IMR-90 (cell line): ENCODE measurements around the gene STMN1. TPM values are rescaled to one million over a fixed set of nuclear protein-coding genes. Genes with fewer than 3 reads are reported as not detected.

Source experiments
- ATAC-seq: fragments of 200-7000 bp; cut with Tn5 transposase; 2 replicates; pipeline ENCODE4 v1.9.1; 2020; ENCODE audit warnings: low read depth, mild to moderate bottlenecking, moderate library complexity
- BruUV-seq: library from RNA; stranded (reverse); fragments of 400-500 nt; replicated peaks from 2 replicates; lab custom pipeline; 2021; lab: Mats Ljungman, UMichigan
- CTCF ChIA-PET: fragments of 300-600 bp; formaldehyde crosslinking; extraction: SDS; loops from one replicate; lab custom pipeline; 2021; ENCODE audit warnings: antibody characterized with exemption; lab: Yijun Ruan, JAX
- POLR2A ChIA-PET: fragments of 300-600 bp; sonication (Branson Sonifier 250); formaldehyde crosslinking; loops from one replicate; lab custom pipeline; 2022; ENCODE audit warnings: antibody characterized with exemption; ENCODE audit not compliant: unreplicated experiment; lab: Charles Lee
- DNase-seq: peaks from one replicate; pipeline ENCODE4 v3.0.0; 2013
- H2AFZ ChIP-seq: replicated peaks from 2 replicates; pipeline ENCODE3; 2013; ENCODE audit warnings: low read length, mild to moderate bottlenecking; ENCODE audit not compliant: poor library complexity
- H2AK5ac ChIP-seq: 2 replicates; pipeline ENCODE4 v1.6.1; 2013; ENCODE audit warnings: low read depth, low read length, inconsistent platforms
- H2AK9ac ChIP-seq: replicated peaks from 2 replicates; pipeline ENCODE3; 2013; ENCODE audit warnings: mild to moderate bottlenecking, low read depth, low read length, moderate library complexity; ENCODE audit not compliant: poor library complexity
- H2BK120ac ChIP-seq: 2 replicates; pipeline ENCODE4 v1.6.1; 2013; ENCODE audit warnings: low read depth, low read length, inconsistent platforms
- H2BK15ac ChIP-seq: 3 replicates; pipeline ENCODE4 v1.6.1; 2013; ENCODE audit warnings: low read depth, low read length, inconsistent platforms
- H2BK20ac ChIP-seq: 2 replicates; pipeline ENCODE4 v1.6.1; 2013; ENCODE audit warnings: low read depth, mild to moderate bottlenecking, inconsistent platforms, low read length, moderate library complexity
- H2BK5ac ChIP-seq: 2 replicates; pipeline ENCODE4 v1.6.1; 2013; ENCODE audit warnings: mild to moderate bottlenecking, low read depth, low read length, inconsistent platforms; ENCODE audit not compliant: poor library complexity, severe bottlenecking
- H3K14ac ChIP-seq: replicated peaks from 2 replicates; pipeline ENCODE4 v1.6.1; 2013; ENCODE audit warnings: low read depth, low read length, inconsistent platforms
- H3K18ac ChIP-seq: 2 replicates; pipeline ENCODE4 v1.6.1; 2013; ENCODE audit warnings: low read depth, low read length, control low read depth
- H3K23ac ChIP-seq: 2 replicates; pipeline ENCODE4 v1.6.1; 2013; ENCODE audit warnings: low read depth, low read length, inconsistent platforms
- H3K27ac ChIP-seq: 2 replicates; pipeline ENCODE4 v1.5.1; 2013; ENCODE audit warnings: mild to moderate bottlenecking, control low read depth, low read length; ENCODE audit not compliant: insufficient read depth
- H3K27me3 ChIP-seq: 2 replicates; pipeline ENCODE4 v1.6.1; 2013; ENCODE audit warnings: low read length; ENCODE audit not compliant: control insufficient read depth, insufficient read depth
- H3K36me3 ChIP-seq: 2 replicates; pipeline ENCODE4 v1.6.1; 2013; ENCODE audit warnings: low read length, mixed read lengths; ENCODE audit not compliant: control insufficient read depth, insufficient read depth
- H3K4ac ChIP-seq: 2 replicates; pipeline ENCODE4 v1.6.1; 2013; ENCODE audit warnings: low read depth, low read length, inconsistent platforms
- H3K4me1 ChIP-seq: 2 replicates; pipeline ENCODE4 v1.6.1; 2013; ENCODE audit warnings: low read length, mixed read lengths; ENCODE audit not compliant: control insufficient read depth, insufficient read depth
- H3K4me2 ChIP-seq: 2 replicates; pipeline ENCODE4 v1.6.1; 2013; ENCODE audit warnings: low read depth, mild to moderate bottlenecking, control low read depth, low read length, moderate library complexity
- H3K4me3 ChIP-seq: 2 replicates; pipeline ENCODE4 v1.5.1; 2013; ENCODE audit warnings: low read depth, mild to moderate bottlenecking, control low read depth, low read length, moderate library complexity; ENCODE audit not compliant: insufficient read depth
- H3K56ac ChIP-seq: 2 replicates; pipeline ENCODE4 v1.6.1; 2013; ENCODE audit warnings: low read length, inconsistent platforms; ENCODE audit not compliant: insufficient read depth; ENCODE audit errors: extremely low read depth
- H3K79me1 ChIP-seq, 2 experiments: 2 replicates each; pipeline ENCODE4 v1.6.1; 2013; ENCODE audit warnings: low read length in 2 of 2, inconsistent platforms in 1 of 2, low read depth in 1 of 2
- H3K9ac ChIP-seq: 2 replicates; pipeline ENCODE4 v1.6.1; 2013; ENCODE audit warnings: low read depth, low read length, control low read depth
- H3K9me1 ChIP-seq: 2 replicates; pipeline ENCODE4 v1.6.1; 2013; ENCODE audit warnings: low read length, inconsistent platforms; ENCODE audit not compliant: insufficient read depth
- H3K9me3 ChIP-seq: 2 replicates; pipeline ENCODE4 v1.6.1; 2013; ENCODE audit warnings: low read length; ENCODE audit not compliant: control insufficient read depth, insufficient read depth
- H4K20me1 ChIP-seq: 2 replicates; pipeline ENCODE4 v1.6.1; 2013; ENCODE audit warnings: low read length, inconsistent platforms; ENCODE audit not compliant: insufficient read depth
- H4K5ac ChIP-seq: 2 replicates; pipeline ENCODE4 v1.6.1; 2013; ENCODE audit warnings: mild to moderate bottlenecking, low read depth, low read length, control low read depth
- H4K8ac ChIP-seq, 2 experiments: 2 replicates each; pipeline ENCODE4 v1.6.1; 2013; ENCODE audit warnings: low read depth in 2 of 2, low read length in 2 of 2, control low read depth in 1 of 2, inconsistent platforms in 1 of 2
- H4K91ac ChIP-seq: 2 replicates; pipeline ENCODE4 v1.6.1; 2013; ENCODE audit warnings: low read depth, low read length, inconsistent platforms; ENCODE audit not compliant: insufficient read depth
- BHLHE40 ChIP-seq: fragments of 150-350 bp; IDR thresholded peaks from 2 replicates; pipeline ENCODE4 v1.6.1; 2016; ENCODE audit warnings: mild to moderate bottlenecking, low read depth, low read length
- FOS ChIP-seq: fragments of 150-350 bp; IDR thresholded peaks from 2 replicates; pipeline ENCODE4 v1.6.1; 2016; ENCODE audit warnings: low read depth, low read length
- MAZ ChIP-seq: IDR thresholded peaks from 2 replicates; pipeline ENCODE4 v1.6.1; 2012; ENCODE audit warnings: low read depth, mild to moderate bottlenecking, low read length, improper control_type of control experiment, moderate library complexity, borderline replicate concordance
- MXI1 ChIP-seq: IDR thresholded peaks from 2 replicates; pipeline ENCODE4 v1.6.1; 2012; ENCODE audit warnings: low read depth, mild to moderate bottlenecking, low read length, moderate library complexity, borderline replicate concordance
- RCOR1 ChIP-seq: IDR thresholded peaks from 2 replicates; pipeline ENCODE4 v1.6.1; 2012; ENCODE audit warnings: mild to moderate bottlenecking, low read length, improper control_type of control experiment; ENCODE audit not compliant: insufficient replicate concordance
- WGBS, 2 experiments: methylation state at CpG; one replicate each; pipeline versions ENCODE4 v1.1.5 to v1.1.7; 2013; ENCODE audit warnings: missing lambda C conversion rate in 2 of 2; ENCODE audit not compliant: insufficient read length in 1 of 2; ENCODE audit errors: extremely low coverage in 2 of 2; 5-methylcytosine and 5-hydroxymethylcytosine counted together
- dilution Hi-C: fragments of 300-500 bp; cut with HindIII; formaldehyde crosslinking; loops from one replicate; pipeline ENCODE4 v1.14.3; 2018; ENCODE audit warnings: low sequenced_read_pairs; ENCODE audit not compliant: unreplicated experiment
- in situ Hi-C: fragments of 300-500 bp; cut with MboI; formaldehyde crosslinking; loops from 3 replicates; pipeline ENCODE4 v1.14.3; 2019; ENCODE audit warnings: low sequenced_read_pairs, inconsistent platforms, mixed read lengths
- intact Hi-C: fragments of 100-400 bp; cut with micrococcal nuclease; formaldehyde crosslinking; loops from 2 replicates; pipeline ENCODE4 v1.10.0; 2022
- polyA plus RNA-seq, 3 experiments: library from polyadenylated mRNA; depleted of rRNA; stranded (reverse); fragments of >200 nt; gene quantifications; 2 replicates each; pipeline ENCODE4 v1.2.3, GENCODE V29; 2012; ENCODE audit warnings: low replicate concordance in 1 of 3
- total RNA-seq: library from RNA; depleted of rRNA; stranded (reverse); fragments of >200 nt; gene quantifications from 2 replicates; pipeline ENCODE4 v1.2.3, GENCODE V29; 2012

Gene STMN1
- total and polyA plus RNA-seq, 2 of the 4 experiments (the other 2 are of a cell fraction): 93.0 to 273 TPM

- Histone ChIP-seq H2BK120ac (no peak overlapping the region), H3K4me2 (no peak overlapping the region), H4K5ac (no peak overlapping the region), H2AK9ac (peak overlapping the region; percentile 34), H3K4ac (no peak overlapping the region), H3K18ac (no peak overlapping the region), H3K9me3 (no peaks in the 10 kb centered on the region), H3K9ac (no peak overlapping the region), H2BK15ac (no peak overlapping the region), H3K23ac (no peak overlapping the region), H2AK5ac (no peak overlapping the region), H3K4me3 (no peak overlapping the region), H2AFZ (no peak overlapping the region), H3K4me1 (peaks cover 14% of the 10 kb centered on the region), H4K91ac (no peak overlapping the region), H3K27me3 (no peaks in the 10 kb centered on the region), H3K27ac (no peak overlapping the region), H4K20me1 (peaks cover 3% of the 10 kb centered on the region; the same call in 1 of the 2 replicates), H3K56ac (no peak overlapping the region), H2BK20ac (no peak overlapping the region), H3K14ac (no peak overlapping the region), H2BK5ac (no peak overlapping the region), H4K8ac (no peak overlapping the region), H3K9me1 (peaks cover 6% of the 10 kb centered on the region; the same call in 1 of the 2 replicates), H3K36me3 (peaks cover 18% of the 10 kb centered on the region), H3K79me1 (peaks cover 46 to 53% of the 10 kb centered on the region in 2 experiments)
- intact Hi-C loops: no loop called here
- DNase-seq (no peak), ATAC-seq (no peak)
- TF ChIP-seq BHLHE40 (no peak), MXI1 (no peak), RCOR1 (no peak), FOS (no peak), MAZ (no peak)
- CTCF ChIA-PET: no interaction called here
- WGBS, 2 experiments: 80% methylated on average over 1 of the region's 6 CpGs; no CpG with 5 or more reads in 1 of the 2 experiments
- dilution Hi-C loops: no loop called here
- POLR2A ChIA-PET: interaction anchor here (0.6 kb wide), 2 partner anchors 10 to 64 kb away, joined by 3 read pairs; no protein-coding TSS in a partner anchor
- BruUV-seq: no TSS peak
- in situ Hi-C loops: no loop called here
Measured at GRCh38 chr1:25869909-25870606, 36.2 kb downstream of the STMN1 start.
